Measurements from ENCODE around the gene SLC2A9. TPM values are rescaled to one million over a fixed set of nuclear protein-coding genes. Genes with fewer than 3 reads are reported as not detected.
A peak's percentile ranks its signal among the peaks of the same experiment; 100 is the strongest.

The SLC2A9 gene
- polyA plus RNA-seq (2012; ENCODE audit: insufficient read depth, insufficient read length, low read depth) = not detected

DNA sequence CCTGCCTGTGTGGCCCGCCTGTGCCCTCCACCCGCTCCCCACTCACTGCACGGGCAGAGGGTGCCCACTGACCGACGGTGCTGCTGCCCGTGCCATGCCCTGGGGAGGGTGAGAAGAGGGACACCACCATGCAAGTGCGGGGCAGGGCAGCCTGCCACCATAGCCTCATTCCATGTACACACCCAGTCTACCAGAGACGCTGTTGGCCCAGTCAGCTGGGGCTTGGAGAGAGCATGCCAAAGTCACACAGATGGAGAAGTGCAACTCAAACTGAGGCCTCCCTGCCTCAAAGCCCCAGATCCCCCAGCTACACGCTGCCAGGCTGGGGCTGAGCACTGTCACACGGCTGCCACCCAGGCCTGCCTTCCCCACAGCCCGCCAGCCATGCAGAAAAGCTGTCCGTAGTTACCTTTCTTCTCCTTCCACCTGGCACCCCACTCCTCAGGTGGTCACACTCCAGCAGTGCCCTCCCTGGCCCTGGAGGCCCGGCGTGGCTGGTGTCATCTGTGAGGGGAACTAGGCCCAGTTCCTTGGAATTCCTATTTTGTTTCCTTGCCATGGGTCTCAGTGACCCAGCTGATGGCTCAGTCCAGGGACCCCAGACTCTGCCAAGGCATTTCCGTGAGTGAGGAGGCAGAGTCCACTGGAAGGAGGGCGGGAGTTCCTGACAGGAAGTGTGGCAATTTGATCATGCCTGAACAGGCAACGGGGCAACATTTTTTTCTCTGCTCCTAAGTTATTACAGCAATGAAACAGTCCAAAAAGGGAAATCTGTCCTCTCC, at the start of gene SLC2A9:
Gene SLC2A9 (minus strand): TSS at position 627 of the 782 bp plus-strand sequence. CDS start 68 bp downstream, at position 559.
- Histone ChIP-seq H3K36me3 (no peaks in the 10 kb centered on the region), H3K4me1 (no peaks in the 10 kb centered on the region), H3K9me3 (no peaks in the 10 kb centered on the region), H3K27me3 (no peaks in the 10 kb centered on the region), H3K4me3 (ENCODE audit: low read depth, low read length) (no peak within 1 kb of the TSS)
- TF ChIP-seq, protein P1, sequence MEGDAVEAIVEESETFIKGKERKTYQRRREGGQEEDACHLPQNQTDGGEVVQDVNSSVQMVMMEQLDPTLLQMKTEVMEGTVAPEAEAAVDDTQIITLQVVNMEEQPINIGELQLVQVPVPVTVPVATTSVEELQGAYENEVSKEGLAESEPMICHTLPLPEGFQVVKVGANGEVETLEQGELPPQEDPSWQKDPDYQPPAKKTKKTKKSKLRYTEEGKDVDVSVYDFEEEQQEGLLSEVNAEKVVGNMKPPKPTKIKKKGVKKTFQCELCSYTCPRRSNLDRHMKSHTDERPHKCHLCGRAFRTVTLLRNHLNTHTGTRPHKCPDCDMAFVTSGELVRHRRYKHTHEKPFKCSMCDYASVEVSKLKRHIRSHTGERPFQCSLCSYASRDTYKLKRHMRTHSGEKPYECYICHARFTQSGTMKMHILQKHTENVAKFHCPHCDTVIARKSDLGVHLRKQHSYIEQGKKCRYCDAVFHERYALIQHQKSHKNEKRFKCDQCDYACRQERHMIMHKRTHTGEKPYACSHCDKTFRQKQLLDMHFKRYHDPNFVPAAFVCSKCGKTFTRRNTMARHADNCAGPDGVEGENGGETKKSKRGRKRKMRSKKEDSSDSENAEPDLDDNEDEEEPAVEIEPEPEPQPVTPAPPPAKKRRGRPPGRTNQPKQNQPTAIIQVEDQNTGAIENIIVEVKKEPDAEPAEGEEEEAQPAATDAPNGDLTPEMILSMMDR (IDR thresholded peaks at IDR 0.05; ENCODE audit: low read depth, low read length) = no peak
- no peak for DNase-seq

DNA sequence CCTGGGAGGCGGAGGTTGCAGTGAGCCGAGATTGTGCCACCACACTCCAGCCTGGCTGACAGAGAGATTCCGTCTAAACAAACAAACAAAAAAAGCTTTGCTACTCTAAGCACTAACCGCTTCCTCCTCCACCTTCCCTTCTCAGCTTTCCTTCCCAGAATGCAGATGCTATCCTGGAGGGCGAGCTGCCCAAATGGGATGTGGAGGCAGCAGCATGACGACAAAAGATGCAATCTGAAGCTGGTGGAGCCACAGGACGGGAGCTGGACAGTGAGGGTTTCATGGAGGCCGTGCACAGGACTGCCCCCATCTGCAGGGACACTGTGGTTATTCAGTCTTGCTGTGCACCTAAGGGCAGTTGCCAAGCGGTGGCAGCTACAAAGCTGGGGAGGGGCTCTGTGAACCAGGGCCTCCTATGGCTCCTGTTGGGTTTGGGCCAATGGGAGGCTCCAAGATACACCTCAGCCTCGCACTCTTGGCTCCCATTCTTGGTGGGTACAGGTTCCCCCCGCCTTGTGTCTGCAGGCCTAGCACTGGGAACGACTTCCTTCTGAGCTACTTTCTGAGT, 47.9 kb upstream of the SLC2A9 start:
- no peak for DNase-seq
- Histone ChIP-seq H3K4me1 (no peaks in the 10 kb centered on the region), H3K27me3 (no peaks in the 10 kb centered on the region), H3K9me3 (no peaks in the 10 kb centered on the region), H3K36me3 (peaks cover 3% of the 10 kb centered on the region), H3K4me3 (ENCODE audit: low read depth, low read length) (no peak overlapping the region)
- TF ChIP-seq, protein P1 (IDR thresholded peaks at IDR 0.05; ENCODE audit: low read depth, low read length) = no peak

DNA sequence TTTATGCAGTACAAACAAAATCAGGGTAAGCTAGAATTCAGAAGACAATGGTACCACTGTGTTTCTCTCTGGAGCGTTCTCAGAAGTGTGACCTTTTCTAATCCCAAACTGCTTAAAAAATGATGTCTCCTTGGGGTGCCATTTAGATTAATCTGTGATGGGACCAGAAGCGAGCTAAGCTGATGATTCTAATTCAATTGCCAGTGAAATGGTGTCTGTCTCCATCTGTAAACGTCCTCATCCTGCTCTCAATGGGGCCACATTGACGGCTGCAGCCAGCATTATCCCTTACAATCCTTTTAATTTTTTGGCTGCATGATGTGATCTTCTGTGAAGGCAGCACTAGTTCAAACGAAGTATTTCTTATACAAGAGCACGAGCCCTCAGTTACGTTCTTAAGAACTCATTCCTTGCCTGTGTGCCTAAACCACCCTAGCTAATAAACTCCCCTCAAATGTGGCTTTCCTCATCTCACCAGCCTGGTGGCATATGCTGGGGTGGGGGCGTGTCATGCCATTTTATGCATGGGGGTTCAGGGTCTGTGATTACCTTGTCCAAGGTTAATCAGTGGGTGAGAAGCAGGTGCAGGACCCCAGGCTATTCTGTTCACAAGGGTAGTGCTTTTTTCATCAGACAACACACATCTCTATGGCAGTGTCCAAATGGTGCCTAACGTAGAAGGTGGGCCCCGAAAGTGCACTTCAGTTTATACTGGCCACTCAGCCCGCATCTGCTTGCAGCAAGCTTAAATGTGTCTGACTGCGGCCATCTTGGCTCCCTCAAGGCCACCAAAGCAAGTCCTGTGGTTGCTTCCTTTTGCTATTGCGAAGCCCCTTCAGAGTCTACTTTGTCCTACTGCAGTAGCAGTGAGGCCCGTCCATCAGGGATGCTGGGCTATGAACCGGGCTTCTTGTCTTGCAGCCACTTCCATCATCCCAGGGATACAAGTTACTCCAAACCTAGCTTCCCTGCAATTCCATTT, 45.7 kb upstream of the SLC2A9 start:
- DNase-seq = no peak
- Histone ChIP-seq H3K36me3 (no peaks in the 10 kb centered on the region), H3K9me3 (no peaks in the 10 kb centered on the region), H3K4me1 (no peaks in the 10 kb centered on the region), H3K27me3 (no peaks in the 10 kb centered on the region), H3K4me3 (ENCODE audit: low read depth, low read length) (no peak overlapping the region)
- TF ChIP-seq, protein P1 (IDR thresholded peaks at IDR 0.05; ENCODE audit: low read depth, low read length) = no peak

DNA sequence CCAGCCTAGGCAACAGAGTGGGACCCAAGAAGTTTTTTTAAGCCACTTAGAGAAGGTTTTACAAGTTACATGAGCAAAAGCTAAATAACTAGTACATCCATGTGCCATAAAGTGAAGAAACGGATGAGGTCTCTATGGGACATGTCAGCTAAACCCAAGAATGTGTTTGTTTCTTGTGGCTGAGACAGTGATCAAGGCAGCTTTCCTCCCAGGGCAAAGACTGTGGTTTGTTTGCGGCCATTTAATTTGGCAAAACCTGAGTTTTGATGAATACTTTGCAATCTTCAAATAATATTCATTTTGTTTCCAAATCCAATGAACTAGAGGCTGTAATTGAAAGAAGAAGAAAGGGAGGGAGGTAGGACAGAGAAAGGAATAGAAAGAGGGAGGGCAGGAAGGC, 44.9 kb upstream of the SLC2A9 start:
- Histone ChIP-seq H3K27me3 (no peaks in the 10 kb centered on the region), H3K9me3 (no peaks in the 10 kb centered on the region), H3K36me3 (no peaks in the 10 kb centered on the region), H3K4me1 (no peaks in the 10 kb centered on the region), H3K4me3 (ENCODE audit: low read depth, low read length) (no peak overlapping the region)
- no peak for DNase-seq
- TF ChIP-seq, protein P1 (IDR thresholded peaks at IDR 0.05; ENCODE audit: low read depth, low read length) = no peak

DNA sequence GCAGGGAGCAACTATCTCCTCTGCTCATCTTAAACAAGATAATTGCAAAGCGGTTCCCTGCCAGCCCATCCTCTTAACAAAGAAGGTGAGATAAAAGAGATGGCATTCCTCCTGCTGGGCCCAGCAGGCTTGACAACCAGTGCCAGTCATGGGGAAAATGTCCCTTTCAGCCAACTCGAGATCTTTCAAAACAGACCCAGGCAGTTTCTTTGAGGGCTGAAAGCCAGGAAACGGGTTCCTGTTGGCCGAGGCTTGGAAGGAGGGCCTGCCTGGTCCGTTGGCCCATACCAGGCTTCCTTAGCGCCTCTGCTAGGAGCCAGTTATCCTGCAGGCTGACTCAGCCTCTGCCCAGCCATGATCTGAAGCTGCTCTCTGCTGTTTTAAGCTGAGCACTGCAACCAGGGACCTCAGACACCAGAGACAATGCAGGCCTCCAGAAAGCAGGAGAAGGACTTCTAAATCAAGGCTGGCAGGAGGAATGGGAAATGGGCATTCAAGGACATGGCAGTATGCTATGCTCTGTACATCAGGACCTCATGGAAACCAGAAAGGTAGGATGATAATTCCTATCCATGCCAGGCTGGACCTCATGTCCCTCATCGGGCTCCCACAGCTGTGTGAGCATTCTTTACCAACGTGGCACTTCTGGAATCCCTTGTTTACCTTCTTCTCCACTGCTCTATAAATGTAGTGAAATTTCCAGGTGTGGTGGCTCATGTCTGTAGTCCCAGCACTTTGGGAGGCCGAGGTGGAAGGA, 42.4 kb upstream of the SLC2A9 start:
- Histone ChIP-seq H3K4me1 (no peaks in the 10 kb centered on the region), H3K4me3 (ENCODE audit: low read depth, low read length) (no peak overlapping the region), H3K9me3 (no peaks in the 10 kb centered on the region), H3K27me3 (no peaks in the 10 kb centered on the region), H3K36me3 (no peaks in the 10 kb centered on the region)
- peak; percentile 64 for DNase-seq
- TF ChIP-seq, protein P1 (IDR thresholded peaks at IDR 0.05; ENCODE audit: low read depth, low read length) = peak; percentile 74

All from BE2C (cell line).